GM23248 (cell line): Measurements from ENCODE around the gene FBN3. TPM values are rescaled to one million over a fixed set of nuclear protein-coding genes. Genes with fewer than 3 reads are reported as not detected.
"Not testable (repeated sequence)": the region's sequence is repeated elsewhere in the genome, so short reads cannot be mapped to it uniquely, and the experiment has no call there.

Experiments
- DNase-seq: peaks from one replicate; pipeline ENCODE4 v3.0.0-alpha.2; 2015
- H2AFZ ChIP-seq: fragments of 200-600 bp; sonication (generic); 2 replicates; pipeline ENCODE4 v1.6.1; 2016; ENCODE audit warnings: antibody characterized with exemption
- H3F3A ChIP-seq: fragments of 200-600 bp; sonication (generic); 2 replicates; pipeline ENCODE4 v1.6.1; 2016; ENCODE audit warnings: mild to moderate bottlenecking, antibody characterized with exemption, mixed run types; ENCODE audit not compliant: insufficient read depth
- H3K27ac ChIP-seq: fragments of 200-600 bp; sonication (generic); 2 replicates; pipeline ENCODE4 v1.5.1; 2016; ENCODE audit warnings: mild to moderate bottlenecking
- H3K27me3 ChIP-seq: fragments of 200-600 bp; sonication (generic); replicated peaks from 2 replicates; pipeline ENCODE4 v1.6.1; 2016; ENCODE audit warnings: mild to moderate bottlenecking; ENCODE audit not compliant: insufficient read depth
- H3K36me3 ChIP-seq: fragments of 200-600 bp; sonication (generic); 2 replicates; pipeline ENCODE4 v1.6.1; 2016; ENCODE audit warnings: low read depth, mild to moderate bottlenecking
- H3K4me1 ChIP-seq: fragments of 200-600 bp; sonication (generic); 2 replicates; pipeline ENCODE4 v1.6.1; 2016; ENCODE audit warnings: mild to moderate bottlenecking; ENCODE audit not compliant: insufficient read depth
- H3K4me2 ChIP-seq: fragments of 200-600 bp; sonication (generic); one replicate; pipeline ENCODE4 v1.6.1; 2016; ENCODE audit warnings: mild to moderate bottlenecking; ENCODE audit not compliant: unreplicated experiment
- H3K4me3 ChIP-seq: fragments of 200-600 bp; sonication (generic); 2 replicates; pipeline ENCODE4 v1.5.1; 2016; ENCODE audit warnings: mild to moderate bottlenecking
- H3K79me2 ChIP-seq: fragments of 200-600 bp; sonication (generic); 2 replicates; pipeline ENCODE4 v1.6.1; 2016; ENCODE audit warnings: mild to moderate bottlenecking; ENCODE audit not compliant: insufficient read depth
- H3K9ac ChIP-seq: fragments of 200-600 bp; sonication (generic); 2 replicates; pipeline ENCODE4 v1.6.1; 2016; ENCODE audit warnings: mild to moderate bottlenecking
- H3K9me2 ChIP-seq: fragments of 200-600 bp; sonication (generic); 2 replicates; pipeline ENCODE4 v1.6.1; 2016; ENCODE audit warnings: mixed run types, mild to moderate bottlenecking, moderate library complexity; ENCODE audit not compliant: insufficient read depth
- H3K9me3 ChIP-seq: fragments of 200-600 bp; sonication (generic); one replicate; pipeline ENCODE4 v1.6.1; 2017; ENCODE audit warnings: low read depth
- H4K20me1 ChIP-seq: fragments of 200-600 bp; sonication (generic); 2 replicates; pipeline ENCODE4 v1.6.0; 2016; ENCODE audit not compliant: insufficient read depth
- EZH2 ChIP-seq: fragments of 200-600 bp; sonication (generic); IDR thresholded peaks from 2 replicates; pipeline ENCODE4 v1.6.1; 2018; ENCODE audit warnings: antibody characterized with exemption, mild to moderate bottlenecking; ENCODE audit not compliant: insufficient read depth, poor library complexity, severe bottlenecking
- EZH2phosphoT487 ChIP-seq: fragments of 200-600 bp; sonication (generic); IDR thresholded peaks from 2 replicates; pipeline ENCODE4 v1.6.1; 2018; ENCODE audit warnings: antibody characterized with exemption, moderate library complexity, mild to moderate bottlenecking, low read depth; ENCODE audit not compliant: insufficient read depth
- WGBS, 2 experiments: methylation state at CpG; one replicate each; pipeline ENCODE4 v1.1.6; 2015 to 2017; ENCODE audit warnings: low lambda C conversion rate in 2 of 2, low coverage in 1 of 2; ENCODE audit errors: missing lambda C conversion rate in 2 of 2; 5-methylcytosine and 5-hydroxymethylcytosine counted together
- in situ Hi-C: fragments of 300-500 bp; cut with MboI; formaldehyde crosslinking; loops from 2 replicates; pipeline ENCODE4 v1.15.0; 2020
- polyA plus RNA-seq: library from polyadenylated mRNA; unstranded; fragments of >200 nt; fragmentation: Nextera tagmentation; extraction: Ambion mirVana; gene quantifications from 2 replicates; pipeline ENCODE4 v1.2.1, GENCODE V29; 2016
- total RNA-seq: library from RNA; depleted of rRNA; stranded (reverse); fragments of >200 nt; shearing (Covaris generic); gene quantifications from 2 replicates; pipeline ENCODE4 v1.2.3, GENCODE V29; 2014

FBN3 gene
- total and polyA plus RNA-seq, 2 experiments from 2014 or later = not detected

DNA sequence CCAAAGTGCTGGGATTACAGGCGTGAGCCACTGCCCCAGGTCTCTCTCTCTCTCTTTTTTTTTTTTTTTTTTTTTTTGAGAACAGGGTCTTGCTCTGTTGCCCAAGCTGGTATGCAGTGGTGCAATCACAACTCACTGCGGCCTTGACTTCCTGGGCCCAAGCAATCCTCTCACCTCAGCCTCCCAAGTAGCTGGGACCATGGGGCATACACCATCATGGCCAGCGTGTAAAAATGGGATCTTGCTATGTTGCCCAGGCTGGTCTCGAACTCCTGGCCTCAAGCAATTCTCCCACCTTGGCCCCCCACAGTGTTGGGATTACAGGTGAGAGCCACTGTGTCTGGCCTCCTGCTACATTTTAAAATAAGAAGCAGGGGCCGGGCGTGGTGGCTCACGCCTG lies 19.1 kb upstream of the FBN3 start:
- H3K9me2 ChIP-seq = no peaks in the 10 kb centered on the region
- H3F3A ChIP-seq = no peaks in the 10 kb centered on the region
- no peak overlapping the region for H3K27ac ChIP-seq
- no peaks in the 10 kb centered on the region for H3K79me2 ChIP-seq
- H2AFZ ChIP-seq = no peak overlapping the region
- no peak overlapping the region for H3K4me3 ChIP-seq
- in situ Hi-C loops = no loop called here
- WGBS, 2 experiments = 64 to 88% methylated on average over 6 to 7 of the region's 7 CpGs
- no peak overlapping the region for H3K9ac ChIP-seq
- no peaks in the 10 kb centered on the region for H3K36me3 ChIP-seq
- no peak for TF ChIP-seq EZH2phosphoT487
- TF ChIP-seq EZH2 = no peak
- no peaks in the 10 kb centered on the region; the same call in 1 of the 2 replicates for H3K27me3 ChIP-seq
- H3K9me3 ChIP-seq = no peaks in the 10 kb centered on the region
- no peak for DNase-seq
- H3K4me1 ChIP-seq = no peaks in the 10 kb centered on the region
- H3K4me2 ChIP-seq = no peak overlapping the region
- H4K20me1 ChIP-seq = no peaks in the 10 kb centered on the region

DNA sequence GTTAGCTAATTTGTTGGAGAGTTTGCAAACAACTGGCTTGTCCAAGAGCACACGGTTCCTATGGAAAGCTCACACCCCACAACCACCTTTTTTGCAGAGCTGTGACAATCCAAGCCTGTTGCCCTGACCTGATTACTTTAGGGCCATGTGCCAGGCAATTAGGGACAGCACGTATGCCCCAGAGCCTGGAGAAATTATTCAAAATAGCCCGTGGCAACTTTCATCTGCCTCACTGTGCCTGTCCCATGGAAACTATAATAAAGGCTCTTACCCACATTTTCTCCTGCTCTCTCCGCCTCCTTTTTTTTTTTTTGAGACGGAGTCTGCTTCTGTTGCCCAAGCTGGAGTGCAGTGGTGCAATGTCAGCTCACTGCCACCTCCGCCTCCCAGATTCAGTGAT lies 18.6 kb upstream of the FBN3 start:
- 31 to 32% methylated on average over 6 of the region's 6 CpGs for WGBS, 2 experiments
- TF ChIP-seq EZH2 (no peak), EZH2phosphoT487 (no peak)
- H3K9me3 ChIP-seq = no peaks in the 10 kb centered on the region
- in situ Hi-C loops = no loop called here
- H3K27me3 ChIP-seq = no peaks in the 10 kb centered on the region; the same call in 1 of the 2 replicates
- H3K4me1 ChIP-seq = no peaks in the 10 kb centered on the region
- H3K9me2 ChIP-seq = no peaks in the 10 kb centered on the region
- no peaks in the 10 kb centered on the region for H3K36me3 ChIP-seq
- no peaks in the 10 kb centered on the region for H4K20me1 ChIP-seq
- no peak overlapping the region for H3K9ac ChIP-seq
- H3K4me3 ChIP-seq = no peak overlapping the region
- no peaks in the 10 kb centered on the region for H3K79me2 ChIP-seq
- no peak overlapping the region for H3K4me2 ChIP-seq
- H3K27ac ChIP-seq = no peak overlapping the region
- no peak for DNase-seq
- H3F3A ChIP-seq = no peaks in the 10 kb centered on the region
- no peak overlapping the region for H2AFZ ChIP-seq

DNA sequence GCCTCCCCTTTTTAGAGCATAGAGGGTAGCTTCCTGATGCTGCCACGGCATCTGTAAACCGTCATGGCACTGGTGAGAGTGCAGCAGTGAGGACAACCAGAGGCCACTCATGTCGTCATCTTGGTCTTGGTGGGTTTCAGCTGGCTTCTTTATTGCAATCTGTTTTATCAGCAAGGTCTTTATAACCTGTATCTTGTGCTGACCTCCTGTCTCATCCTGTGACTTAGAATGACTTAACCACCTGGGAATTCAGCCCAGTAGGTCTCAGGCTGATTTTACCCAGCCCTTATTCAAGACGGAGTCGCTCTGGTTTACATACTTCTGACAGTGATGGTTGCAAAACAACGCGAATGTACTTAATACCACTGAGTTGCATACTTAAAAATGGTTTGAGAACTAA lies 14.4 kb upstream of the FBN3 start:
- Histone ChIP-seq H3F3A (no peaks in the 10 kb centered on the region), H4K20me1 (no peaks in the 10 kb centered on the region), H3K9me2 (no peaks in the 10 kb centered on the region), H3K4me1 (no peaks in the 10 kb centered on the region), H3K27ac (no peak overlapping the region), H3K27me3 (no peaks in the 10 kb centered on the region; the same call in 1 of the 2 replicates), H3K36me3 (no peaks in the 10 kb centered on the region), H3K4me3 (no peak overlapping the region), H3K79me2 (no peaks in the 10 kb centered on the region), H2AFZ (no peak overlapping the region), H3K9me3 (no peaks in the 10 kb centered on the region), H3K4me2 (no peak overlapping the region), H3K9ac (no peak overlapping the region)
- WGBS, 2 experiments = 39 to 47% methylated on average over 7 of the region's 7 CpGs
- TF ChIP-seq EZH2 (no peak), EZH2phosphoT487 (no peak)
- DNase-seq = no peak
- in situ Hi-C loops = no loop called here

DNA sequence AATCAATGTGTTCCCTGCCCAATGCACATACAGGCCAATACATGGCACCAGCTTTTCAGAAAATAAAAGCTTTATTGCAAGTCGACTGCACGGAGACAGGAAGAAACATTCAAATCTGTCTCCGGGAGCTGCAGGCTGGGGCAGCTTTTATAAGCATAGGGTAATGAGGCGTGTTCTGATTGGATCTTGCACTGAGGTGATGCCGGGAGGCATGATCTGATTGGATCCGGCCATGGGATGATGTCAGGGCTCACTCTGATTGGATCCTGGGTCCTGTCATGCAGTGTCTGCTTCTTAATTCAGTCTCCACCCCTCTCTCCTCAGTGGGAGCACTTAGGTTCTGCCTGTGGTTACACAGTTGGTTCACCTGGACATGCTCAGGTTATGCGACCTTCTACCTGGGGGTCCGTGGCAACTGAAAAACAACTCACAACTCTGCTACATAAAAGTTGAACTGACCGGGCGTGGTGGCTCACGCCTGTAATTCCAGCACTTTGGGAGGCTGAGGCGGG lies 11.8 kb upstream of the FBN3 start:
- no peaks in the 10 kb centered on the region for H3K79me2 ChIP-seq
- no peaks in the 10 kb centered on the region for H3F3A ChIP-seq
- DNase-seq = no peak
- TF ChIP-seq EZH2phosphoT487 (no peak), EZH2 (no peak)
- H3K36me3 ChIP-seq = no peaks in the 10 kb centered on the region
- no peaks in the 10 kb centered on the region for H3K9me2 ChIP-seq
- no peaks in the 10 kb centered on the region for H3K4me1 ChIP-seq
- H3K27ac ChIP-seq = no peak overlapping the region
- H3K27me3 ChIP-seq = no peaks in the 10 kb centered on the region; the same call in 1 of the 2 replicates
- H3K9ac ChIP-seq = no peak overlapping the region
- no peak overlapping the region for H2AFZ ChIP-seq
- in situ Hi-C loops = no loop called here
- no peaks in the 10 kb centered on the region for H4K20me1 ChIP-seq
- H3K4me3 ChIP-seq = no peak overlapping the region
- 53 to 54% methylated on average over 12 of the region's 12 CpGs for WGBS, 2 experiments
- H3K4me2 ChIP-seq = no peak overlapping the region
- no peaks in the 10 kb centered on the region for H3K9me3 ChIP-seq

DNA sequence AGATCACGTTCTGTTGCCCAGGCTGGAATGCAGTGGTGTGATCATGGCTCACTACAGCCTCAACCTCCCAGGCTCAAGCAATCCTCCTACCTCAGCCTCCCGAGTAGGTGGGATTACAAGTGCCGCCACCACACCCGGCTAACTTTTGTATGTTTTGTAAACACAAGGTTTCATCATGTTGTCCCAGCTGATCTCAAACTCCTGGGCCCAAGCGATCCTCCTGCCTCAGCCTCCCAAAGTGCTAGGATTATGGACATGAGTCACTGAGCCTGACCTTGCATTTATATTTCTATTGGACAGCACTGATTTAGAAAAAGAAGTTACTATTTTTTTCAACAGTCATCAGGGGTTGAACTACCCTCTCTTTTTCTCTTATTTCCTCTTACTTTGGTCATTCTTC lies 9.9 kb upstream of the FBN3 start:
- H3K9ac ChIP-seq, H3K9me3 ChIP-seq, H3K27me3 ChIP-seq, H3K79me2 ChIP-seq, H3K27ac ChIP-seq, H4K20me1 ChIP-seq, H2AFZ ChIP-seq, DNase-seq, H3K9me2 ChIP-seq, H3K4me3 ChIP-seq, H3K36me3 ChIP-seq, H3K4me1 ChIP-seq, in situ Hi-C loops, H3F3A ChIP-seq, H3K4me2 ChIP-seq: not testable (repeated sequence)
- WGBS, 2 experiments = 74% methylated on average over 5 of the region's 5 CpGs
